Keratinocyte (primary cell): ENCODE data around the gene ITIH4.

Experiments
- CTCF ChIP-seq, 3 experiments: IDR thresholded peaks in 1 of 3; conservative IDR thresholded peaks in 1 of 3; optimal IDR thresholded peaks in 1 of 3; 2 replicates in 2 of 3; 3 replicates in 1 of 3; pipeline versions ENCODE3 to v1.5.1; 2011; ENCODE audit warnings: low read length in 3 of 3, mild to moderate bottlenecking in 3 of 3, moderate library complexity in 2 of 3, control low read depth in 1 of 3, inconsistent platforms in 1 of 3; ENCODE audit not compliant: insufficient read depth in 2 of 3; ENCODE audit errors: extremely low read depth in 1 of 3
- EZH2 ChIP-seq: IDR thresholded peaks from one replicate; pipeline ENCODE4 v1.6.1; 2012; ENCODE audit warnings: inconsistent platforms, mild to moderate bottlenecking, low read length, moderate library complexity

GRCh38 chr3:52834871-52835501, 4.5 kb upstream of the ITIH4 start, which contains the start of gene MUSTN1:
- TF ChIP-seq CTCF (optimal IDR thresholded peaks at IDR 0.05 in 1 of 3, IDR thresholded peaks at IDR 0.05 in 1 of 3, conservative IDR thresholded peaks at IDR 0.05 in 1 of 3; ENCODE audit: extremely low read depth in 1 of 3, insufficient read depth in 2 of 3, low read length in 3 of 3), result no peak
- TF ChIP-seq EZH2, result no peak
